Limb (tissue), 2 donors: Measurements from ENCODE around the gene CYTH2.

Experiments
- DNase-seq, 2 donors: peaks; one replicate each; pipeline ENCODE4 v3.0.0-alpha.2; 2016; ENCODE audit errors: extremely low spot score in 2 of 2

CYTH2 gene

GRCh38 chr19:48469289-48469881, at the start of gene CYTH2:
CYTH2 (plus strand) TSS chr19:48469369; CDS start chr19:48469508, 139 bp downstream.
- peak; percentile 78 to 90 for DNase-seq

GRCh38 chr19:48421548-48421947, 47.6 kb upstream of the CYTH2 start:
- DNase-seq: no peak

GRCh38 chr19:48424694-48425219, 44.4 kb upstream of the CYTH2 start:
- no peak for DNase-seq

GRCh38 chr19:48428670-48429069, 40.5 kb upstream of the CYTH2 start:
- DNase-seq: no peak

GRCh38 chr19:48433337-48433736, 35.8 kb upstream of the CYTH2 start:
- DNase-seq: no peak

- no peak for DNase-seq
Measured at GRCh38 chr19:48436586-48436985, 32.6 kb upstream of the CYTH2 start.

- peak in 1 of 2 donors; percentile 28 for DNase-seq
Measured at GRCh38 chr19:48441360-48442050, 27.7 kb upstream of the CYTH2 start.

- peak in 1 of 2 donors; percentile 29 for DNase-seq
Measured at GRCh38 chr19:48442116-48443035, 26.8 kb upstream of the CYTH2 start.

GRCh38 chr19:48443256-48443655, 25.9 kb upstream of the CYTH2 start:
- peak in 1 of 2 donors; percentile 44 for DNase-seq

- DNase-seq: peak in 1 of 2 donors; percentile 48
Measured at GRCh38 chr19:48443731-48444128, 25.4 kb upstream of the CYTH2 start.

- peak in 1 of 2 donors; percentile 37 for DNase-seq
Measured at GRCh38 chr19:48444129-48444935, 24.8 kb upstream of the CYTH2 start.

GRCh38 chr19:48444936-48445200, 24.3 kb upstream of the CYTH2 start:
- peak in 1 of 2 donors; percentile 32 for DNase-seq

GRCh38 chr19:48445256-48445605, 23.9 kb upstream of the CYTH2 start:
- DNase-seq: peak in 1 of 2 donors; percentile 75

GRCh38 chr19:48445606-48446481, 23.3 kb upstream of the CYTH2 start, which contains the start of gene GRWD1:
GRWD1 (plus strand) TSS chr19:48445983; CDS start chr19:48446006, 23 bp downstream.
- DNase-seq: peak; percentile 92 to 95

GRCh38 chr19:48446579-48446978, 22.6 kb upstream of the CYTH2 start:
- no peak for DNase-seq

GRCh38 chr19:48448563-48448962, 20.6 kb upstream of the CYTH2 start:
- DNase-seq: no peak

- peak in 1 of 2 donors; percentile 24 for DNase-seq
Measured at GRCh38 chr19:48450441-48450840, 18.7 kb upstream of the CYTH2 start.

GRCh38 chr19:48450863-48451262, 18.3 kb upstream of the CYTH2 start:
- no peak for DNase-seq

GRCh38 chr19:48451624-48452023, 17.5 kb upstream of the CYTH2 start:
- no peak for DNase-seq
